GM23338 (cell line): Measurements from ENCODE around the gene DDIT3. TPM values are rescaled to one million over a fixed set of nuclear protein-coding genes. Genes with fewer than 3 reads are reported as not detected.

Experiments
- ATAC-seq: fragments of 200-7000 bp; cut with Tn5 transposase; 3 replicates; pipeline ENCODE4 v1.9.1; 2020
- DNase-seq: peaks from one replicate; pipeline ENCODE4 v3.0.0-alpha.2; 2015; ENCODE audit warnings: low spot score
- H2AFZ ChIP-seq: fragments of 200-600 bp; sonication (generic); 2 replicates; pipeline ENCODE4 v1.8.0; 2016; ENCODE audit warnings: antibody characterized with exemption, mild to moderate bottlenecking, moderate library complexity
- H3F3A ChIP-seq: fragments of 200-600 bp; sonication (generic); replicated peaks from 2 replicates; pipeline ENCODE4 v1.8.0; 2017; ENCODE audit warnings: antibody characterized with exemption, mixed run types, low read depth
- H3K27ac ChIP-seq: fragments of 200-600 bp; sonication (generic); 2 replicates; pipeline ENCODE4 v1.6.1; 2016; ENCODE audit warnings: low read depth
- H3K27me3 ChIP-seq: fragments of 200-600 bp; sonication (generic); 2 replicates; pipeline ENCODE4 v1.8.0; 2016; ENCODE audit warnings: mild to moderate bottlenecking, mixed run types, moderate library complexity; ENCODE audit not compliant: insufficient read depth
- H3K36me3 ChIP-seq: fragments of 200-600 bp; sonication (generic); 2 replicates; pipeline ENCODE4 v1.8.0; 2016; ENCODE audit warnings: mild to moderate bottlenecking; ENCODE audit not compliant: insufficient read depth
- H3K4me1 ChIP-seq: fragments of 200-600 bp; sonication (generic); 2 replicates; pipeline ENCODE4 v1.8.0; 2016; ENCODE audit warnings: mild to moderate bottlenecking, moderate library complexity; ENCODE audit not compliant: insufficient read depth
- H3K4me2 ChIP-seq: fragments of 200-600 bp; sonication (generic); 2 replicates; pipeline ENCODE4 v1.7.1; 2017; ENCODE audit warnings: mixed run types
- H3K4me3 ChIP-seq: fragments of 200-600 bp; sonication (generic); 2 replicates; pipeline ENCODE4 v1.6.1; 2016; ENCODE audit warnings: mixed run types
- H3K79me2 ChIP-seq: fragments of 200-600 bp; sonication (generic); replicated peaks from 2 replicates; pipeline ENCODE4 v1.8.0; 2017; ENCODE audit warnings: mild to moderate bottlenecking; ENCODE audit not compliant: insufficient read depth
- H3K9me2 ChIP-seq: fragments of 200-600 bp; sonication (generic); 2 replicates; pipeline ENCODE4 v1.8.0; 2017; ENCODE audit not compliant: insufficient read depth
- H4K20me1 ChIP-seq: fragments of 200-600 bp; sonication (generic); replicated peaks from 2 replicates; pipeline ENCODE4 v1.8.0; 2017; ENCODE audit warnings: mild to moderate bottlenecking; ENCODE audit not compliant: insufficient read depth
- H3K27ac Mint-ChIP-seq: 2 replicates; pipeline ENCODE4 v1.8.0; 2020; ENCODE audit warnings: inconsistent platforms, mild to moderate bottlenecking, moderate library complexity, mixed read lengths
- H3K27me3 Mint-ChIP-seq: 3 replicates; pipeline ENCODE4 v1.8.0; 2022; ENCODE audit warnings: low read depth, mild to moderate bottlenecking, moderate library complexity, mixed read lengths, inconsistent platforms; ENCODE audit not compliant: insufficient read depth, poor library complexity
- H3K36me3 Mint-ChIP-seq: 3 replicates; pipeline ENCODE4 v1.8.0; 2021; ENCODE audit warnings: low read depth, mild to moderate bottlenecking, inconsistent platforms, moderate library complexity, mixed read lengths
- H3K4me1 Mint-ChIP-seq: 3 replicates; pipeline ENCODE4 v1.8.0; 2020; ENCODE audit warnings: mild to moderate bottlenecking, inconsistent platforms, mixed read lengths
- H3K4me3 Mint-ChIP-seq: 3 replicates; pipeline ENCODE4 v1.8.0; 2021; ENCODE audit warnings: moderate library complexity, mild to moderate bottlenecking, inconsistent platforms, mixed read lengths
- H3K9me3 Mint-ChIP-seq: 3 replicates; pipeline ENCODE4 v1.8.0; 2020; ENCODE audit warnings: moderate library complexity, mild to moderate bottlenecking, inconsistent platforms, mixed read lengths
- CREB1 ChIP-seq: fragments of 250-450 bp; sonication (Bioruptor Pico); IDR thresholded peaks from 2 replicates; pipeline ENCODE4 v1.5.0; 2020; ENCODE audit warnings: low read depth, mild to moderate bottlenecking, moderate library complexity
- JUNB ChIP-seq: IDR thresholded peaks from one replicate; pipeline ENCODE4 v1.6.1; 2016; ENCODE audit warnings: antibody characterized with exemption; ENCODE audit not compliant: unreplicated experiment
- POLR2AphosphoS5 ChIP-seq: IDR thresholded peaks from 2 replicates; pipeline ENCODE4 v1.6.1; 2016; ENCODE audit warnings: antibody characterized with exemption, low read depth
- ZNF114 ChIP-seq: fragments of 250-450 bp; sonication (Bioruptor Pico); IDR thresholded peaks from 2 replicates; pipeline ENCODE4 v1.5.0; 2020; ENCODE audit warnings: mild to moderate bottlenecking, moderate library complexity
- ZNF331 ChIP-seq: fragments of 250-450 bp; sonication (Bioruptor Pico); IDR thresholded peaks from 2 replicates; pipeline ENCODE4 v1.5.0; 2020; ENCODE audit warnings: low read depth, mild to moderate bottlenecking, moderate library complexity
- polyA plus RNA-seq: library from polyadenylated mRNA; unstranded; fragments of >200 nt; fragmentation: Nextera tagmentation; extraction: Ambion mirVana; gene quantifications from 2 replicates; pipeline ENCODE4 v1.2.1, GENCODE V29; 2016
- total RNA-seq: library from RNA; depleted of rRNA; stranded (reverse); fragments of >200 nt; shearing (Covaris generic); gene quantifications from 2 replicates; pipeline ENCODE4 v1.2.3, GENCODE V29; 2014
- TF ChIP-seq, protein P1 (sequence below): fragments of 250-450 bp; sonication (Bioruptor Pico); IDR thresholded peaks from 2 replicates; pipeline ENCODE4 v1.5.0; 2020; ENCODE audit warnings: mild to moderate bottlenecking, moderate library complexity
- TF ChIP-seq, protein P2 (sequence below), 2 experiments: fragments of 200-600 bp in 1 of 2; sonication (generic) in 1 of 2; conservative IDR thresholded peaks; 2 replicates each; pipeline versions ENCODE4 v1.5.1 to v1.6.1; 2016 to 2017; ENCODE audit warnings: antibody characterized with exemption in 2 of 2, low read depth in 2 of 2, mild to moderate bottlenecking in 2 of 2, moderate library complexity in 1 of 2

DDIT3 gene
- total and polyA plus RNA-seq, 2 experiments from 2014 or later, result 3.9 to 12.5 TPM

DNA sequence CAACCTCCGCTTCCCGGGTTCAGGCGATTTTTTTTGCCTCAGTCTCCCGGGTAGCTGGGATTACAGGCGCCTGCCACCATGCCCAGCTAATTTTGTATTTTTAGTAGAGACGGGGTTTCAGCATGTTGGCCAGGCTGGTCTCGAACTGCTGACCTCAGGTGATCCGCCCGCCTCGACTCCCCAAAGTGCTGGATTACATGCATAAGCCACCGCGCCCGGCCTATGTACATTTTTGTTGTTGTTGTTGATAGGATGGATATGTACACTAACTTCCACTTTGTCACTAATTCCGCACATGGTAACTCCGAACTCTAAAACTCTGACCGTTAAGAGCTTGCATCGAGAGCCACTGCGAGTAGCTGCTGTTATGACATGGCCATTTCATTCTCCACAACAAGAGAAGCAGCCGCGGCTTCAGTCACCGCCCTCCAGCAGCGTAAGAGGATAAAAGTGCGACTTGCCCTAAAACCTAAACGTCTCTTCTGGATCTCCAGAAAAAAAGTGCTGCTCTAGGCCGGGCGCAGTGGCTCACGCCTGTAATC is 33.2 kb downstream of the DDIT3 start (continued):
- TF ChIP-seq, protein P1, sequence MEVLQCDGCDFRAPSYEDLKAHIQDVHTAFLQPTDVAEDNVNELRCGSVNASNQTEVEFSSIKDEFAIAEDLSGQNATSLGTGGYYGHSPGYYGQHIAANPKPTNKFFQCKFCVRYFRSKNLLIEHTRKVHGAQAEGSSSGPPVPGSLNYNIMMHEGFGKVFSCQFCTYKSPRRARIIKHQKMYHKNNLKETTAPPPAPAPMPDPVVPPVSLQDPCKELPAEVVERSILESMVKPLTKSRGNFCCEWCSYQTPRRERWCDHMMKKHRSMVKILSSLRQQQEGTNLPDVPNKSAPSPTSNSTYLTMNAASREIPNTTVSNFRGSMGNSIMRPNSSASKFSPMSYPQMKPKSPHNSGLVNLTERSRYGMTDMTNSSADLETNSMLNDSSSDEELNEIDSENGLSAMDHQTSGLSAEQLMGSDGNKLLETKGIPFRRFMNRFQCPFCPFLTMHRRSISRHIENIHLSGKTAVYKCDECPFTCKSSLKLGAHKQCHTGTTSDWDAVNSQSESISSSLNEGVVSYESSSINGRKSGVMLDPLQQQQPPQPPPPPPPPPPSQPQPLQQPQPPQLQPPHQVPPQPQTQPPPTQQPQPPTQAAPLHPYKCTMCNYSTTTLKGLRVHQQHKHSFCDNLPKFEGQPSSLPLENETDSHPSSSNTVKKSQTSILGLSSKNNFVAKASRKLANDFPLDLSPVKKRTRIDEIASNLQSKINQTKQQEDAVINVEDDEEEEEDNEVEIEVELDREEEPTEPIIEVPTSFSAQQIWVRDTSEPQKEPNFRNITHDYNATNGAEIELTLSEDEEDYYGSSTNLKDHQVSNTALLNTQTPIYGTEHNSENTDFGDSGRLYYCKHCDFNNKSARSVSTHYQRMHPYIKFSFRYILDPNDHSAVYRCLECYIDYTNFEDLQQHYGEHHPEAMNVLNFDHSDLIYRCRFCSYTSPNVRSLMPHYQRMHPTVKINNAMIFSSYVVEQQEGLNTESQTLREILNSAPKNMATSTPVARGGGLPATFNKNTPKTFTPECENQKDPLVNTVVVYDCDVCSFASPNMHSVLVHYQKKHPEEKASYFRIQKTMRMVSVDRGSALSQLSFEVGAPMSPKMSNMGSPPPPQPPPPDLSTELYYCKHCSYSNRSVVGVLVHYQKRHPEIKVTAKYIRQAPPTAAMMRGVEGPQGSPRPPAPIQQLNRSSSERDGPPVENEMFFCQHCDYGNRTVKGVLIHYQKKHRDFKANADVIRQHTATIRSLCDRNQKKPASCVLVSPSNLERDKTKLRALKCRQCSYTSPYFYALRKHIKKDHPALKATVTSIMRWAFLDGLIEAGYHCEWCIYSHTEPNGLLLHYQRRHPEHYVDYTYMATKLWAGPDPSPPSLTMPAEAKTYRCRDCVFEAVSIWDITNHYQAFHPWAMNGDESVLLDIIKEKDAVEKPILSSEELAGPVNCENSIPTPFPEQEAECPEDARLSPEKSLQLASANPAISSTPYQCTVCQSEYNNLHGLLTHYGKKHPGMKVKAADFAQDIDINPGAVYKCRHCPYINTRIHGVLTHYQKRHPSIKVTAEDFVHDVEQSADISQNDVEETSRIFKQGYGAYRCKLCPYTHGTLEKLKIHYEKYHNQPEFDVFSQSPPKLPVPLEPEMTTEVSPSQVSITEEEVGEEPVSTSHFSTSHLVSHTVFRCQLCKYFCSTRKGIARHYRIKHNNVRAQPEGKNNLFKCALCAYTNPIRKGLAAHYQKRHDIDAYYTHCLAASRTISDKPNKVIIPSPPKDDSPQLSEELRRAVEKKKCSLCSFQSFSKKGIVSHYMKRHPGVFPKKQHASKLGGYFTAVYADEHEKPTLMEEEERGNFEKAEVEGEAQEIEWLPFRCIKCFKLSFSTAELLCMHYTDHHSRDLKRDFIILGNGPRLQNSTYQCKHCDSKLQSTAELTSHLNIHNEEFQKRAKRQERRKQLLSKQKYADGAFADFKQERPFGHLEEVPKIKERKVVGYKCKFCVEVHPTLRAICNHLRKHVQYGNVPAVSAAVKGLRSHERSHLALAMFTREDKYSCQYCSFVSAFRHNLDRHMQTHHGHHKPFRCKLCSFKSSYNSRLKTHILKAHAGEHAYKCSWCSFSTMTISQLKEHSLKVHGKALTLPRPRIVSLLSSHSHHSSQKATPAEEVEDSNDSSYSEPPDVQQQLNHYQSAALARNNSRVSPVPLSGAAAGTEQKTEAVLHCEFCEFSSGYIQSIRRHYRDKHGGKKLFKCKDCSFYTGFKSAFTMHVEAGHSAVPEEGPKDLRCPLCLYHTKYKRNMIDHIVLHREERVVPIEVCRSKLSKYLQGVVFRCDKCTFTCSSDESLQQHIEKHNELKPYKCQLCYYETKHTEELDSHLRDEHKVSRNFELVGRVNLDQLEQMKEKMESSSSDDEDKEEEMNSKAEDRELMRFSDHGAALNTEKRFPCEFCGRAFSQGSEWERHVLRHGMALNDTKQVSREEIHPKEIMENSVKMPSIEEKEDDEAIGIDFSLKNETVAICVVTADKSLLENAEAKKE, result no peak
- TF ChIP-seq POLR2AphosphoS5, result no peak
- TF ChIP-seq JUNB, result no peak
- TF ChIP-seq ZNF331 (CRISPR knock-in tag), result no peak
- TF ChIP-seq, protein P2, sequence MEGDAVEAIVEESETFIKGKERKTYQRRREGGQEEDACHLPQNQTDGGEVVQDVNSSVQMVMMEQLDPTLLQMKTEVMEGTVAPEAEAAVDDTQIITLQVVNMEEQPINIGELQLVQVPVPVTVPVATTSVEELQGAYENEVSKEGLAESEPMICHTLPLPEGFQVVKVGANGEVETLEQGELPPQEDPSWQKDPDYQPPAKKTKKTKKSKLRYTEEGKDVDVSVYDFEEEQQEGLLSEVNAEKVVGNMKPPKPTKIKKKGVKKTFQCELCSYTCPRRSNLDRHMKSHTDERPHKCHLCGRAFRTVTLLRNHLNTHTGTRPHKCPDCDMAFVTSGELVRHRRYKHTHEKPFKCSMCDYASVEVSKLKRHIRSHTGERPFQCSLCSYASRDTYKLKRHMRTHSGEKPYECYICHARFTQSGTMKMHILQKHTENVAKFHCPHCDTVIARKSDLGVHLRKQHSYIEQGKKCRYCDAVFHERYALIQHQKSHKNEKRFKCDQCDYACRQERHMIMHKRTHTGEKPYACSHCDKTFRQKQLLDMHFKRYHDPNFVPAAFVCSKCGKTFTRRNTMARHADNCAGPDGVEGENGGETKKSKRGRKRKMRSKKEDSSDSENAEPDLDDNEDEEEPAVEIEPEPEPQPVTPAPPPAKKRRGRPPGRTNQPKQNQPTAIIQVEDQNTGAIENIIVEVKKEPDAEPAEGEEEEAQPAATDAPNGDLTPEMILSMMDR (conservative IDR thresholded peaks at IDR 0.05; ENCODE audit: low read depth in 2 of 2), result no peak

DNA sequence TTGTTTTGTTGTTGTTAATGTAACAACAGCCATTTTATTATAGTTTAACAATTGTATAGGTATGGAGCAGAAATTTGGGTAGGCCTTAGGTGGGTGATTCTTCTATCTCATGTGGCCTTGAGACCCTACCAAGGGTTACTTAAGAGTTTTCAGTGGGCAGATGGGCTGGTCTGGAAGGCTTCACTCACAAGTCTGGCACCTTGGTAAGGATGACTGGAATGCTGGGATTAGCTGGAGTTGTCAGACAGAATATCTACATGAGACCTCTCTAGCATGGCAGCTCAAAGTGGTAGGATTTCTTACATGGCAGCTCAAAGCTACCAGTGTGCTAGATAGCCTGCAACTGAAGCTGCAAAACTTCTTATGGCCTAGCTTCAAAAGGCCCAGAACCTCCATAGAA is 34.6 kb downstream of the DDIT3 start:
- Histone ChIP-seq H3K27ac (no peak overlapping the region), H3F3A (peaks cover 22% of the 10 kb centered on the region), H3K36me3 (peaks cover 20% of the 10 kb centered on the region), H3K4me3 (no peak overlapping the region), H3K27me3 (no peaks in the 10 kb centered on the region), H3K79me2 (peaks cover 28% of the 10 kb centered on the region), H4K20me1 (peaks cover 20% of the 10 kb centered on the region), H2AFZ (no peak overlapping the region), H3K4me1 (peaks cover 13% of the 10 kb centered on the region), H3K4me2 (no peak overlapping the region), H3K9me2 (no peaks in the 10 kb centered on the region)
- no peak for DNase-seq
- Mint-ChIP-seq H3K36me3 (peaks cover 30% of the 10 kb centered on the region), H3K4me1 (peaks cover 28% of the 10 kb centered on the region), H3K27ac (no peak overlapping the region), H3K27me3 (peaks cover 15% of the 10 kb centered on the region), H3K4me3 (no peak overlapping the region), H3K9me3 (no peaks in the 10 kb centered on the region)
- no peak for ATAC-seq
- TF ChIP-seq POLR2AphosphoS5 (no peak), ZNF114 (CRISPR knock-in tag) (no peak), JUNB (no peak), ZNF331 (CRISPR knock-in tag) (no peak), CREB1 (CRISPR knock-in tag) (no peak)
- TF ChIP-seq, protein P1, result no peak
